ENCODE measurements around the gene SKI. TPM values are rescaled to one million over a fixed set of nuclear protein-coding genes. Genes with fewer than 3 reads are reported as not detected.

SKI gene
- 10 to 100 TPM; 31.0 to 36.1 TPM for total RNA-seq

- H3K27ac ChIP-seq, result peak within 1 kb of the TSS; percentile 89
- peaks cover 22% of the 10 kb centered on the region for H3K4me1 ChIP-seq
- no peaks in the 10 kb centered on the region for H3K36me3 ChIP-seq
- H3K9ac ChIP-seq (ENCODE audit: low read depth in 2 of 2, low read length in 2 of 2), result peak within 1 kb of the TSS; percentile 88 to 100
- no peaks in the 10 kb centered on the region for H3K27me3 ChIP-seq
- DNase-seq, result no peak
- intact Hi-C loops (cut with DNase I), result no loop called here
- H3K9me3 ChIP-seq, result no peaks in the 10 kb centered on the region
- no peak for TF ChIP-seq CTCF (IDR thresholded peaks at IDR 0.05)
- peak within 1 kb of the TSS; percentile 63 for H3K4me3 ChIP-seq
Observed at GRCh38 chr1:2228157-2228594, at the start of gene SKI. Gene SKI, plus strand, starts transcription at chr1:2228319. Its CDS starts 448 bp downstream, at chr1:2228767.

GRCh38 chr1:2178875-2179274, 49.2 kb upstream of the SKI start:
- no peaks in the 10 kb centered on the region for H3K9me3 ChIP-seq
- no peaks in the 10 kb centered on the region for H3K36me3 ChIP-seq
- no peaks in the 10 kb centered on the region for H3K4me1 ChIP-seq
- H3K27me3 ChIP-seq, result no peaks in the 10 kb centered on the region
- no peak overlapping the region for H3K9ac ChIP-seq (ENCODE audit: low read depth in 2 of 2, low read length in 2 of 2)
- TF ChIP-seq CTCF (IDR thresholded peaks at IDR 0.05), result no peak
- no peak for DNase-seq
- no peak overlapping the region for H3K4me3 ChIP-seq
- no peak overlapping the region for H3K27ac ChIP-seq
- intact Hi-C loops (cut with DNase I), result loop anchor here (10.0 kb wide), 1 partner anchor 214 kb away; no protein-coding TSS in a partner anchor

DNA sequence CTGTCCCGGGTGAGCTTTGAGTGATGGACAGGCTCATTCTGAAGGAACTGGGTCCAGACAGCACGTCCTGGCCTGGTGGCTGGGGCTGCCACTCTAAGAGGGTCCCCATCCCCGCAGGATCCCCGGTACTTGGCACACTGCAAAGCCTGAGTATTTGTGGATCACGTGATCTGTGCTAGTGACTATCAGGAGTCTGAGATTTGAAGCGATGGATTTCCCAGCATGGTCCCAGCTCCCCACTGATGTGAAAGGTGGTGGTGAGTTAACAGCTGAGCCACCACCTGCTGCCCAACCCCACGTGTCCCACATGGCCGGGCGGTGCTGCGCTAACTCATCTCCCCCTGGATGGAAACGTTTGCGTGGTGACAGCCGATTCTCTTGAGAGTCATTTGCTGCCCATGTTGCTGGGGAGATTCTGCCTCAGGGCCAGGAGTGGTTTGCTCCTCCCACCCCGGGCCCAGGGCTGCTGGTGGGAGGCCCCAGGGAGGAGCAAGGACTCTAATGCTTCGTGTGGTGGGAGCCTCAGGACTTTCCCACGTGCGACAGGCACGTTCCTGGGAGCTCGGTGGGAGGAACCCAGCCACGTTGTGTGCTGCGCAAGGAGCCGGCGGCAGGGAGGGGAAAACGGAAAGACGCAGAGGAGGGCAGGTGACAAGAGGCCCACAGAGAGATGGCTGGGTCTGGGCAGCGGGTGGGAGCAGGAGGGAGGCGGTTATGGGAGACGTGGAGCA, 48.7 kb upstream of the SKI start:
- DNase-seq, result no peak
- Histone ChIP-seq H3K27me3 (no peaks in the 10 kb centered on the region), H3K9ac (ENCODE audit: low read depth in 2 of 2, low read length in 2 of 2) (no peak overlapping the region), H3K4me3 (no peak overlapping the region), H3K27ac (no peak overlapping the region), H3K36me3 (no peaks in the 10 kb centered on the region), H3K4me1 (no peaks in the 10 kb centered on the region), H3K9me3 (no peaks in the 10 kb centered on the region)
- TF ChIP-seq CTCF (IDR thresholded peaks at IDR 0.05), result no peak
- intact Hi-C loops (cut with DNase I), result loop anchor here (10.0 kb wide), 1 partner anchor 215 kb away; no protein-coding TSS in a partner anchor

DNA sequence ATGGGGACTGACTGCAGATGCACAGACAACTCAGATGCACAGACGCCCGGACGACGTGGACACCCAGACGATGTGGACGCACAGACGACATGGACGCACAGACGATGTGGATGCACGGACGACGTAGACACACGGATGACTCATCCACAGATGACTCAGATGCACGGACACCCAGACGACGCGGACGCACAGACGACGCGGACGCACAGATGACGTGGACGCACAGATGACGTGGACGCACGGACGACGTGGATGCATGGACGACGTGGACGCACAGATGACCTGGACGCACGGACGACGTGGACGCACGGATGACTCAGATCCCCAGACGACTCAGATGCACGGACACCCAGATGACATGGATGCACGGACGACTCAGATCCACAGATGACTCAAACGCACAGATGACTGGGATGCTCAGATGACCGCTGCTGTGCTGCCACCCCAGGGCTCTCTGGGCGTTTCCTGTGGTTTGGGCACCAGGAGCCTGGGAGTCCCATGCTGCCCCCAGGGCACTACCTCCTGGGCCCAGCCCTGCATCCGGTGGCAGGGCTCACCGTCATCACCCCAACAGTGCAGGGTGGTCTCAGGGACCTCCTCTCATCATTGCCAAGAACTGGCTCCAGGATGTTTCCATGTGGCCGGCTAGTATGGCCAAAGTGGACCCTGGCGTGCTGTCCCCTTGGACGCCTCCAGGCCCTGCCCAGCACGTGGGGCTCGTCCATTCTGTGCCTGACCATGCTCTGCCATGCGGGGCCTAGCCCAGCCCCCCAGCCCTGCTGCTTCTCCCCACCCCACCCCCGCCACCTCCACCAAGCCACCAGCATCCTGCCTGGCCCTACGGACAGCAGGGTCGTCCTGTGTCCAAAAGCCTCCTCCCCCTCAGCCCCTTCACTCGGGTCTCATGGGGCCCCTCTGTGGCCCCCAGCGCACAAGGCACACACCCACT, 47.5 kb upstream of the SKI start:
- no peaks in the 10 kb centered on the region for H3K27me3 ChIP-seq
- no peak for TF ChIP-seq CTCF (IDR thresholded peaks at IDR 0.05)
- no peak overlapping the region for H3K4me3 ChIP-seq
- no peaks in the 10 kb centered on the region for H3K36me3 ChIP-seq
- H3K9me3 ChIP-seq, result no peaks in the 10 kb centered on the region
- no peaks in the 10 kb centered on the region for H3K4me1 ChIP-seq
- no peak overlapping the region for H3K27ac ChIP-seq
- H3K9ac ChIP-seq (ENCODE audit: low read depth in 2 of 2, low read length in 2 of 2), result no peak overlapping the region
- intact Hi-C loops (cut with DNase I), result no loop called here
- no peak for DNase-seq

GRCh38 chr1:2181271-2181670, 46.8 kb upstream of the SKI start:
- no peak for TF ChIP-seq CTCF (IDR thresholded peaks at IDR 0.05)
- intact Hi-C loops (cut with DNase I), result no loop called here
- no peaks in the 10 kb centered on the region for H3K27me3 ChIP-seq
- no peak overlapping the region for H3K4me3 ChIP-seq
- no peak overlapping the region for H3K27ac ChIP-seq
- DNase-seq, result no peak
- H3K9ac ChIP-seq (ENCODE audit: low read depth in 2 of 2, low read length in 2 of 2), result no peak overlapping the region
- H3K4me1 ChIP-seq, result no peaks in the 10 kb centered on the region
- H3K9me3 ChIP-seq, result no peaks in the 10 kb centered on the region
- H3K36me3 ChIP-seq, result no peaks in the 10 kb centered on the region
